Peyer's patch (tissue), 4 donors: Measurements from ENCODE around the gene TGFA. TPM values are rescaled to one million over a fixed set of nuclear protein-coding genes. Genes with fewer than 3 reads are reported as not detected.
"Not testable (repeated sequence)": the region's sequence is repeated elsewhere in the genome, so short reads cannot be mapped to it uniquely, and the experiment has no call there.

Source experiments
- DNase-seq, 3 donors: peaks; one replicate each; pipeline ENCODE4 v3.0.0-alpha.2; 2017 to 2019
- H3K27ac ChIP-seq, 4 donors: fragments of 200-600 bp; sonication (generic); one replicate each; pipeline ENCODE4 v1.5.1; 2016 to 2019
- H3K27me3 ChIP-seq, 2 donors: fragments of 200-600 bp; sonication (generic); one replicate each; pipeline ENCODE4 v1.5.1; 2019
- H3K36me3 ChIP-seq, 3 donors: fragments of 200-600 bp; sonication (generic); one replicate each; pipeline ENCODE4 v1.5.1; 2016 to 2019
- H3K4me1 ChIP-seq, 4 donors: fragments of 200-600 bp; sonication (generic); one replicate each; pipeline ENCODE4 v1.5.1; 2016 to 2019
- H3K4me3 ChIP-seq, 4 donors: fragments of 200-600 bp; sonication (generic); 1 replicate in 3 of 4; 2 replicates in 1 of 4; pipeline ENCODE4 v1.5.1; 2016 to 2019; ENCODE audit warnings: mild to moderate bottlenecking in 1 of 4
- H3K9me3 ChIP-seq, 4 donors: fragments of 200-600 bp; sonication (generic); one replicate each; pipeline ENCODE4 v1.5.1; 2016 to 2019; ENCODE audit warnings: mild to moderate bottlenecking in 1 of 4
- POLR2A ChIP-seq, 2 donors: fragments of 450-650 bp; IDR thresholded peaks; one replicate each; pipeline ENCODE4 v1.5.1; 2017; ENCODE audit warnings: antibody characterized with exemption in 2 of 2, mild to moderate bottlenecking in 2 of 2, moderate library complexity in 2 of 2
- total RNA-seq, 4 donors: library from RNA; depleted of rRNA; stranded (reverse); fragments of >200 nt; gene quantifications; one replicate each; pipeline ENCODE4 v1.1.0, GENCODE V29; 2016
- TF ChIP-seq, protein P1 (sequence below), 6 experiments: fragments of 450-650 bp in 4 of 6; fragments of 200-600 bp in 2 of 6; sonication (generic) in 1 of 6; IDR thresholded peaks; one replicate each; pipeline ENCODE4 v1.5.1; 2017 to 2019; ENCODE audit warnings: antibody characterized with exemption in 6 of 6, mild to moderate bottlenecking in 3 of 6, moderate library complexity in 1 of 6

Gene TGFA
- total RNA-seq, 4 donors from 2014 or later: 2.5 to 51.6 (median 37.9) TPM

GRCh38 chr2:70469961-70470360 is 83.7 kb downstream of the TGFA start:
- Histone ChIP-seq H3K9me3 (no peaks in the 10 kb centered on the region), H3K4me3 (no peak overlapping the region), H3K27ac (no peak overlapping the region), H3K27me3 (no peaks in the 10 kb centered on the region), H3K4me1 (no peaks in the 10 kb centered on the region), H3K36me3 (no peaks in the 10 kb centered on the region)
- TF ChIP-seq, protein P1, sequence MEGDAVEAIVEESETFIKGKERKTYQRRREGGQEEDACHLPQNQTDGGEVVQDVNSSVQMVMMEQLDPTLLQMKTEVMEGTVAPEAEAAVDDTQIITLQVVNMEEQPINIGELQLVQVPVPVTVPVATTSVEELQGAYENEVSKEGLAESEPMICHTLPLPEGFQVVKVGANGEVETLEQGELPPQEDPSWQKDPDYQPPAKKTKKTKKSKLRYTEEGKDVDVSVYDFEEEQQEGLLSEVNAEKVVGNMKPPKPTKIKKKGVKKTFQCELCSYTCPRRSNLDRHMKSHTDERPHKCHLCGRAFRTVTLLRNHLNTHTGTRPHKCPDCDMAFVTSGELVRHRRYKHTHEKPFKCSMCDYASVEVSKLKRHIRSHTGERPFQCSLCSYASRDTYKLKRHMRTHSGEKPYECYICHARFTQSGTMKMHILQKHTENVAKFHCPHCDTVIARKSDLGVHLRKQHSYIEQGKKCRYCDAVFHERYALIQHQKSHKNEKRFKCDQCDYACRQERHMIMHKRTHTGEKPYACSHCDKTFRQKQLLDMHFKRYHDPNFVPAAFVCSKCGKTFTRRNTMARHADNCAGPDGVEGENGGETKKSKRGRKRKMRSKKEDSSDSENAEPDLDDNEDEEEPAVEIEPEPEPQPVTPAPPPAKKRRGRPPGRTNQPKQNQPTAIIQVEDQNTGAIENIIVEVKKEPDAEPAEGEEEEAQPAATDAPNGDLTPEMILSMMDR (IDR thresholded peaks at IDR 0.05): no peak
- no peak for TF ChIP-seq POLR2A (IDR thresholded peaks at IDR 0.05)
- DNase-seq: no peak

DNA sequence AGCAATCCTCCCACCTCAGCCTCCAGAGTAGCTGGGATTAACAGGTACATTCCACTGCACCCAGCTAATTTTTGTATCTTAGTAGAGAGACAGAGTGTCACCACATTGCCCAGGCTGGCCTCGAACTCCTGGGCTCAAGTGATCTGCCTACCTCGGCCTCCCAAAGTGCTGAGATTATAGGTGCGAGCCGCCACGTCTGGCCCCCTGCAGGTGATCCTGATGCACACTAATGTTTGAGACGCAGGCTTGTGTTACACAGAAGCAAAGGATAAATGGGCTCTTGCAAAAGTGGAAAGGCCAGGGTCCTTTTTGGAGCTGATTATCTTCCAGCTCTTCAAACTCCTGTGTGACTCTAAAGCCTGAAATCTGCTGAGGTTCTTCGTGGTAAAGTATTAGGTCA is 84.2 kb downstream of the TGFA start:
- no peak overlapping the region for H3K27ac ChIP-seq
- no peaks in the 10 kb centered on the region for H3K9me3 ChIP-seq
- H3K4me3 ChIP-seq: no peak overlapping the region
- no peaks in the 10 kb centered on the region for H3K4me1 ChIP-seq
- H3K27me3 ChIP-seq: no peaks in the 10 kb centered on the region
- no peaks in the 10 kb centered on the region for H3K36me3 ChIP-seq
- no peak for DNase-seq
- TF ChIP-seq, protein P1 (IDR thresholded peaks at IDR 0.05): no peak
- no peak for TF ChIP-seq POLR2A (IDR thresholded peaks at IDR 0.05)

GRCh38 chr2:70468878-70469277 is 84.7 kb downstream of the TGFA start:
- no peak for DNase-seq
- TF ChIP-seq POLR2A (IDR thresholded peaks at IDR 0.05): no peak
- TF ChIP-seq, protein P1 (IDR thresholded peaks at IDR 0.05): no peak
- H3K27me3 ChIP-seq: no peaks in the 10 kb centered on the region
- H3K9me3 ChIP-seq: no peaks in the 10 kb centered on the region
- no peaks in the 10 kb centered on the region for H3K4me1 ChIP-seq
- no peak overlapping the region for H3K4me3 ChIP-seq
- no peaks in the 10 kb centered on the region for H3K36me3 ChIP-seq
- no peak overlapping the region for H3K27ac ChIP-seq

DNA sequence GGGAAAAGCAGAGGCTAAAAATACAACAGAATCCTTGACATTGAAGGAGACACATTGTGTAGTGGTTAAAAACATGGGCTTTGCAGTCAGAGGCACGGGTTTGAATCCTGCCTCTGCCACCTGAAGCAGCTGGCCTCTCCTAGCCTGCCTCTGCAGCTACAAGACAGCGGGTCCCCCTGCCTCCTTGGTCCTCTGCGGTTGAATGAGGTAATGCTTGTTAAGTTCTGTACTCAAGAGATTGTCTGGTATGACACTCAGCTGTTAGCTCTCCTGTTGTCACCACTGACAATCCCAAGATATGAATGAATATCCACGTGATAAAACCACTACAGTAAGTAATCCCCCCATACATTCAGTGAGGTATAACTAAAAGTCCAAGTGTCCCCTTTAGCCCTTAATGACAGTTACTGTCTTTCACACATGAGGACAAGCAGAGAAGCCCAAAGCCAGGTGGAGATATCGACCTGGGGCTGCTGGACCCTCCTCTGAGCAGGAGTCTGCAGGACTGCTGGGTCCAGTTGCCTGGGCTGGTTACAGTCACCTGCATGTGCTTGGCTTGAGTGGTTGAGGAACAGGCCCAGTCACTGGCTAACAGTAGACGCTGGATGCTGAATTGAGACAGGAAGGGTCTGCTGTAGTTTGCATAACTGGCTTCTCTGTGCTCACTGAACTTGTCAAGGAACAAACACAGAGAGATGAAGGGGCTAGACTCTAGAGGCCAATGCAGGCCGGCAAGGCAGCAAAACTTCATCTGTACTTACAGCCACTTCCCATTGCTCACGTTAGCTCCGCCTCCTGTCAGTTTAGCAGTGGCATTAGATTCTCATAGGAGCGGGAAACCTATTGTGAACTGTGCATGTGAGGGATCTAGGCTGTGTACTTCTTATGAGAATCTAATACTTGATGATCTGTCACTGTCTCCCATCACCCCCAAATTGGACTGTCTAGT is 85.5 kb downstream of the TGFA start:
- Histone ChIP-seq H3K4me1 (no peaks in the 10 kb centered on the region), H3K36me3 (no peaks in the 10 kb centered on the region), H3K27ac (no peak overlapping the region), H3K4me3 (no peak overlapping the region), H3K27me3 (no peaks in the 10 kb centered on the region), H3K9me3 (no peaks in the 10 kb centered on the region)
- TF ChIP-seq, protein P1 (IDR thresholded peaks at IDR 0.05): no peak
- no peak for TF ChIP-seq POLR2A (IDR thresholded peaks at IDR 0.05)
- no peak for DNase-seq

DNA sequence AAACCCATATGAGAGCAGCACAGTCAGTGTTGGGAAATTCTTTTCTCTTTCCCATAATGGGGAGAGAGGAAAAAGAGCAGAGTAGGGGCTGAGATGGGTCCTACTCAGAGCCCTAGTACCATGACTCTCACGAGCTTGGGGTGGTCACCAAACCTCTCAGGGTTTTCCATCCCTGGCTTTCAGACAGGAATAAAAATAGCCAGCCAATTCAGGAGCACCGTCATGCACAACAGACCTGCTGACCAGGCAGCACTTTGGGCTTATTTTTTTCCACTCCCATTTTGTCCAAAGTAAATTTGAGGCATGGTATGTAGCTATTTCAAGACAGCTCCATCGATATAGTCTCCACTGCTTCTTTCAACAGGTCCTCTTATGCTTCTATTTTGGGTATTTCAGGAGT is 86.4 kb downstream of the TGFA start:
- no peak for TF ChIP-seq POLR2A (IDR thresholded peaks at IDR 0.05)
- TF ChIP-seq, protein P1 (IDR thresholded peaks at IDR 0.05): no peak
- peaks cover 0 to 5% (median 0%) of the 10 kb centered on the region in 3 donors for H3K36me3 ChIP-seq
- H3K27me3 ChIP-seq: no peaks in the 10 kb centered on the region

GRCh38 chr2:70466647-70467046 is 87.0 kb downstream of the TGFA start:
- not testable (repeated sequence) for H3K9me3 ChIP-seq, H3K36me3 ChIP-seq, H3K4me3 ChIP-seq, H3K4me1 ChIP-seq, H3K27ac ChIP-seq, DNase-seq, H3K27me3 ChIP-seq

More for the DNA sequence above, 86.4 kb downstream of the TGFA start:
- DNase-seq: no peak
- H3K9me3 ChIP-seq: no peaks in the 10 kb centered on the region
- no peak overlapping the region for H3K4me3 ChIP-seq
- no peak overlapping the region for H3K27ac ChIP-seq
- no peaks in the 10 kb centered on the region for H3K4me1 ChIP-seq
